ENCODE measurements around the gene AFG1L.

- TF ChIP-seq CTCF (IDR thresholded peaks at IDR 0.05), result no peak
- TF ChIP-seq POLR2A (IDR thresholded peaks at IDR 0.05), result no peak
These were observed 66.1 kb downstream of the AFG1L start for GRCh38 chr6:108360919-108361311.

All from heart left ventricle (tissue), 13 donors.